NT2/D1 (cell line): ENCODE results near the gene STK25.

Source experiments
- YY1 ChIP-seq: IDR thresholded peaks from 2 replicates; pipeline ENCODE4 v1.6.1; 2011; ENCODE audit not compliant: insufficient read length, insufficient read depth
- ZNF274 ChIP-seq: IDR thresholded peaks from 2 replicates; pipeline ENCODE4 v1.6.1; 2011; ENCODE audit warnings: mild to moderate bottlenecking, low read depth, low read length

DNA sequence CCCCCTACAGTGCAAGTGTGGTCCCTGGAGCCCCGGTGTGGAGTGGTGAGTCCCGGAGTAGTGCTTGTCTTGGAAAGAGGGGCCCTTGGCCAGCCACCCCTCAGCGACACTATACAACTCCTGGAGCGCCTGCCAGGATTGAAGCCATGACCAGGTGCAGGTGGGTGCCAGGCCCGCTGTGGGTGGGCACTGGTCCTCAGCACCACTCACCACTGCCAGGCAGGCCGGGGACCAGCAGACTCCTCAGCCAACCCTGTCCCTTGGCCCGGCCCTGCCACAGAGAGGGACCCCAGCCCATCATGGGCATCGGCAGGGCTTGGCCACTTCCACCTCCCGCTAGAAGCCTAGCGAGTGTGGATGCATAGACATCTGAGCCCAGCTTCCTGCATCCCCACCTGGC is 42.2 kb downstream of the STK25 start:
- TF ChIP-seq ZNF274 (no peak), YY1 (no peak)
